NCI-H2227 treated with DMSO at 0.1 percent for 48 hours (cell line): ENCODE data around the gene TCIRG1.

ENCODE experiments used
- DNase-seq: peaks from one replicate; lab custom pipeline; 2025; lab: John Stamatoyannopoulos, UW

TCIRG1 gene

DNA sequence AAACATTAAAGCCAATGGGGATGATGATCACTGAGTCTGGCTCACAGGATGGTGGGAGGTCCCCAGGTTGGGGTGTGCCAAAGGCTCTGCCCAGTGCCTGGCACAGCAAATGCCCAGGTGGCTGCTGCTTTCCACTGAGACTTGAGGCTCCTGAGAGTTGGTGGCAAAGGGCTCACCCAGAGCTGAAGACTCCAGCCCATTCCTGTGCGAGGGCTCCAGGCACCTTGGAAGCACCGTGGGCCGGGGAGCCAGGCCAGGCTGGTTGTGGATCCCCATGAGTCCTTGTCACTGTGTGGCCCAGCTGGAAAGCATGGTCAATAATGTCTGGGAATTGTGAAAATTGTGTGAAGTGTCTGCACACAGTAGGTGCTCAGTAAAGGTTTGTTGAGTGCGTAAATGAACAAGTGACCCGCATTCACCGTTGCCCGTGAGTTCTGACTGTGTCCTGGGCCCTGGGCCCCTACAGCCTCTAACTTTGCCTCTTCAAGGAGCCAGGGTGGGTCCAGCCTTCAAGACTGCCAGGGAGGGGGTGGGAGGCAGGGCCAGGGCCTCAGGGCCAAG is 32.1 kb upstream of the TCIRG1 start:
- DNase-seq: no peak

DNA sequence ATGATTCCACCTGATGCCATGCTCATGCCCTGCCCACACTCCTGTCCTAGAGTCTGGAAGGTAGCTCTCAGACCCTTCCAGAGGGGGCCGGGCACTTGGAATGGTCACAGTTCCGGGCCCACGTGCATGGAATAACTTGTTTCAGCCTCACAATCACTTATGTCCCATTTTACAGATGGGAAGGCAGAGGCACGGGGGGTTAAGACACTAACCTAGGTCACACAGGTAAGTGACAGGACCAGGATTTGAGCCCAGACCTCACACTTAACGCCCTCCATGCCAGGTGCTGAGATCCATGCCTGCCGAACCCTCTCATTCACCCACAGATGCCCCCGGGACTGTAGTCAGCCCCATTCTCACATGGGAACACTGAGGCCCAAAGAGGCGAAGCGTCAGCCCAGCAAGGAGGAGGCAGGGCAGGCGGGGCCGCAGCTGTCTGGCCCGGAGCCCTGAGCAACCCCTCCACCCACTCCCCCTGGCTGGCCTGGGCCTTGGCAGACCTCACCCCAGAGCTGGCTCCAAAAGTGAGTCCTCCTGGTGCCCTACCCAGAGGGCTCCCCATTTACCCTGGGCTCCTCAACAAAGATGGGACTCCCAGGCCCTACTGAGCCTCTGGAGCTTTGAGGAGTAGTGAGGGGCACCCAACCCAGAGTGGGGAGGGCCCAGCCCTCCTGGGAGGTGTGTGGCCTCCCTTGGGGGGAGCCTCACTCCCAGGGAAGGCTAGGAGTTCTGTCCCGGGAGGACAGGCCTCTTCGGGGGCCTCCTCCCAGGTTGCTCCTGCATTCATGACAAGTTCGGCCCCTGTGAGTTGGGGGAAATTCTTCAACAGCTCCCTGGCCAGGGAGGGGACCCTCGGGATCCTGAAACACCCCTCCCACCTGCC is 31.1 kb upstream of the TCIRG1 start:
- no peak for DNase-seq

DNA sequence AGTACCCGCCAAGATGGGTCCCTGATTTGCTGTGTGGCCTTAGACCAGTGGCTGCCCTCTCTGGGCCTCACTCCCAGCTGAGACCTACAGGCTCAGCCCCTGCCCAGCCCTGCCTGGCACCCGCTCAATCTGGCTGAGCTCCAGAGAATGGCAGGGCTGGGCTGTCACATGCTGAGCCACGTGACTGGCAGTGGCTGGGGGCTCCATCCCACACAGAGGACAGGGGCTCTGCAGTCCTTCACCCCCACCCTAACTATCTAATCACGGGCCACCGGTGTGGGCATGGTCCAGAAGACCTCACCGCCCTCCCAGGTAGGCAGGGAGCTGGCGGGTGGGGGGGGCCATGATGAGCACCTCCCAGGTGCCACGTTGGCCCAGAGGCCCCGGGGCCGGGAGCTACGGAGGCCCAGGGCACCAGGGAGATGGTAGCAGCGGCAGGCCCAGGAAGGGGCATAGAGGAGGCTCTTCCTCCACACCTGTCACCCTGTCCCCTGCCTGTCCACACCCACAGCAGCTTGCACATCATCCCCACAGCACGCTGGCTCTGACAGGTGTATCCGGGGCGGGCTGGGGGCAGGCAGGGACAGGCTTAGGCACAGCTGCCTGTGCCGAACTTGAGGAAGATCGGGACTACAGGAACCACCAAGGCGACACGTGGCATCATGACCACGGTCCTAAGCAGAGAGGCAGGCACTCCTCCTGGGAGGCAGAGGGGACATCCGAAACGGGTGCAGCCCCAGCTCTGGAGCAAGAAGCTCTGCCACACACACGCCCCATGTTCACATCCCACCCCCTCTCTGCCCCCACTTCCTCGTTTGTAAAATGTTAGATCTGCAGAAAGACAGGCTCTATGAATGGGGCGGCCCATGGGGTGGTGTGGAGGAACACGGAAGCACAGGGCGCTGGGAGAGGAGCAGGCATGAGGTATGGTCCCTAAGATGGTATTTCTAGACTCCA is 30.2 kb upstream of the TCIRG1 start:
- no peak for DNase-seq

DNA sequence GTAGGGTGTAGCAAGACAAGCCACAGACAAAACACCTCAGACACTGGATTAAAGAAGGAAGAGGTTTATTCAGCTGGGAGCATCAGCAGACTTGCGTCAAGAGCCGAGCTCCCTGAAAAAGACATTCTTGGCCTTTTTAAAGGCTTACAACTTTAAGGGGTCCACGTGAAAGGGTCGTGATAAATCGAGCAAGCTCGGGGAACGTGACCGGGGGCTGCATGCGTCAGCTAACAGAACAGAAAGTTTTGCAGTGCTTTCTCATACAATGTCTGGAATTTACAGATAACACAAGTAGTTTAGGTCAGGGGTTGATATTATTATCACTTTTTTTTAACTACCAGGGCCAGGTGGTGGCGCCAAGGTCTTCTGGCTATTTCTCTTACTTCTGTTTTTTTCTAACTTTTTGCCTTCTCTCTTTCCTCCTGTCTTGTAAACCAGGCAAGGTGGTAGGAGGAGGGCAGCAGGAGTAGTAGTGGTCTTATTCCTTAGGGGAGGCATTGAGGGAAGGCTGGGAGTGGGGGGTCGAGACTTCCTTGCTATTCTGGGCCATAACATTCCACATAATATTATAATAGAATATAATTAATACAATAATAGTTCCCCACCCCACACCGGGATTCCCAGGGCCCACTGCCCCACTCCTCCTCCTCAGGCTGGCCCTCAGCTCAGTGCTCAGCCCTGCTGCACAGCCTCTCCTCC is 29.3 kb upstream of the TCIRG1 start:
- DNase-seq: no peak

DNA sequence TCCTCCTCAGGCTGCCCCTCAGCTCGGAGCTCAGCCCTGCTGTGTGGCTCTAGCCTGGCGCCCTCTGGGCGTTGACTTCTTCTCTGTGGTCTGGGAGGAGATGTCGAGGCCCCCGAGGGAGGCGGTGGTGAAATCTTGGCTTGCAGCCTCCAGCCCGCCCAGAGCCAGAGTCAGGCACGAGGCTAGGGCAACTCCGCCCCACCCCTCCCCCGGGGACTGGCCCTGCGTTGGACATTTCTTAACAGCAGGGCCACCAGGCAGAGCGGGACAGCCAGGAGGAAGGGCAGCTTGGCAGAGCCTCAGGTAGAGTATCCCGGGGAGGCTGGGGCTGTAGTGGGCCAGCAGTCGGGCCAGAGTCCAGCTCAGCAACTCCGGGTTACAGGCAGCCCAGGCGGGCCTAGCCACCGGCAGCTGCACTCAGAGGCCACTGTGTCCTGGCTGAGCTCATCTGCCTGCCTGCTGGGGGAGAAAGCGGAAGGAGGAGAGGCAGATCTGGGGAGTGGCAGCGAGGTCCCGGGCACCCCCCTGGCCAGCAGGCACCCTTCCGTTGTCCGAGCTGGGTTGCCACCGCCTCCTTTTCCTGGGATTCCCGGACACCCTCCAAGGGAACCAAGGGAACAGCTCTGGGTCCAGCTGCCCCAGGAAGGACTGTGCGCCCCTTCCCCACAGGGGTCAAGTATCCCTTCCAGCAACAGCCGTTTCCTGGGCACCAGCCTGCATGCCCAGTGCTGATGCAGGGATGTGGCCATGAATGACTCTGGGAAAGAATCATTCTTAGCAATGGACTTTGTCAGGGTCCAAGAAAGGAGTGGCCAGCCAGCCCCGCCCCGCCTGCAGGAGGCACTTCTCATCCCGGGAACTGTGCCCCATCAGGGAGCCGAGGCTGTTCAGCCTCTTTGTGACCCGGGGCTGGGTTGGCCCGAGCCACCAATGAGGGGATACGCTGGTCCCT is 28.5 kb upstream of the TCIRG1 start, which contains the start of gene ALDH3B1:
Gene ALDH3B1 (plus strand): TSS at position 238 of the 952 bp plus-strand sequence. CDS start 4,971 bp downstream, outside the sequence.
- DNase-seq: no peak

DNA sequence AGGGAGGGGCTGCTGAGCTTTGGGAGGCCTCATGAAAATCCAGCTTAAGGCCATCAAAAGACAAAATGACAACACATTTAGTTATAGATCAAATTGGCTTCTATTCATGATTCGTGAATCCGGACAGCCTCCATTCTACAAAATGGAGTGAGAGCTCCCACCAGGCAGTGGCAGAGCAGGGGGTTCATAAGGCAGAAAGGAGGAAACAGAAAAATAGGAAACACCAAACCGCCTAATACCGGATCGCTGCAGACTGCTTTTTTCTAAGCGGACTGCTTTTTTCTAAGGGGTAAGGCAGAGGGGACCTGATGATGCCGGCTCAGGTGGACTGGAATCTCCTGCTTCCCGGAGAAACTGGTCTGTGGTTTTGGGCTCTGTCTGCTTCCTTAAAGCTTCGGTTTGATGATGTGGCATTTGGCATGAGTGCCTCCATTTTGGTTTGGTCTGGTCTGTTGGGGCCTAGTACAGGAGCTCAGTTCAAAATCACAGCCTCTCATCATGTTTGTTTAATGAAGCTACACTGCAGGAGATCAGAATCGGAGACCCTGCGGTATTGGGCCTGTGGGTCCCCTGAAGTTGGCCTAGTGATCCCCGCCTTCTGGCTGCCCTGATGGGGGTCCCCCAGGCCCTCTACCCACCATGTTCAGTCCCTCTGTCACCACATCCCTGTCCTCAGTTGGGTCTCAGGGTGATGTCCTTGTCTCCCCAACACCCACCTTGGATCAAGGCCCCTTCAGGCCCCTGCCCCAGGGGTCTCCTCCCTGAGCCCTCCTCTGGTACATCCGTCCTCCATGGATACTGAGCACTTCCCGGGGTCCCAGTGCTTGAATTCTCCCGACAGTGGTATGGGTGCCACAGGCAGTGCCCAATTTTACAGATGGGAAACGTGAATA is 27.5 kb upstream of the TCIRG1 start:
- DNase-seq: no peak

DNA sequence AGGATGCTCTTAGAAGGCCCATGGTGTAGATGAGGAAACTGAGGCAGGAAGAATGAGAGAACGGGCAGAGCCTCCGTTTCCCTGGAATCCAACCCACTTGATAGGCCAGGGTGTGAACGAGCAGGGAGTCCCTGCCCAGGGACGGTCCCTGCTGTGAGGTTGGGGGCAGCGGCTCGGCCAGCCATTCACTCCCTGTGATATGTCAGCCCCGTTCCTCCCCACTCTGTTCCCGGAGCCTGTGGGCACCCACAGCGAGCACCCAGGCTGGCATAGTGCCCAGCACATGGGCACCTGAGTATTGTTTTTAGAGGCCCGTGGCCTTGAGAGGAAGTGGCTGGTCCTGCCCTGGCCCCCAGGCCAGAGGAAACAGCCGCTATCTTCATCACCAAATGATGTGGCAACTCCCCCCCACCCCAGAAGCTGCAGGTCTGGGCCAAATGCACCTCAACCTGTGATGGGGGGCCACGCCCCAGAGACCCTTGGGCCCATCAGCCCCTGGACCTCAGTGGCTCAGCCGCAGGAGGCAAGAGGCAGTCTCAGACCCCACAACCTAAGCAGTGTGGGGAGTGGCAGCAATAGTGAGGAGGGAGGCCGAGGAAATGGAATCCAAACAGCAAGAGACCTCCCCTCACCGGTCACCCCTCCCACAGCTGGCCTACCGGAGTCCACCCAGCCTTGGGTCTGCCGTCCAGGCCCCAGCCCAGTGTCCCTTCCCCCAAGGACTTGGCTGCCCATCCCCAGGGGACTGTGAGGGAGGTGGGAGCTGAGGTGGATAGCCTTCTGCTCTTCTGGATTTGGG is 26.6 kb upstream of the TCIRG1 start:
- no peak for DNase-seq

DNA sequence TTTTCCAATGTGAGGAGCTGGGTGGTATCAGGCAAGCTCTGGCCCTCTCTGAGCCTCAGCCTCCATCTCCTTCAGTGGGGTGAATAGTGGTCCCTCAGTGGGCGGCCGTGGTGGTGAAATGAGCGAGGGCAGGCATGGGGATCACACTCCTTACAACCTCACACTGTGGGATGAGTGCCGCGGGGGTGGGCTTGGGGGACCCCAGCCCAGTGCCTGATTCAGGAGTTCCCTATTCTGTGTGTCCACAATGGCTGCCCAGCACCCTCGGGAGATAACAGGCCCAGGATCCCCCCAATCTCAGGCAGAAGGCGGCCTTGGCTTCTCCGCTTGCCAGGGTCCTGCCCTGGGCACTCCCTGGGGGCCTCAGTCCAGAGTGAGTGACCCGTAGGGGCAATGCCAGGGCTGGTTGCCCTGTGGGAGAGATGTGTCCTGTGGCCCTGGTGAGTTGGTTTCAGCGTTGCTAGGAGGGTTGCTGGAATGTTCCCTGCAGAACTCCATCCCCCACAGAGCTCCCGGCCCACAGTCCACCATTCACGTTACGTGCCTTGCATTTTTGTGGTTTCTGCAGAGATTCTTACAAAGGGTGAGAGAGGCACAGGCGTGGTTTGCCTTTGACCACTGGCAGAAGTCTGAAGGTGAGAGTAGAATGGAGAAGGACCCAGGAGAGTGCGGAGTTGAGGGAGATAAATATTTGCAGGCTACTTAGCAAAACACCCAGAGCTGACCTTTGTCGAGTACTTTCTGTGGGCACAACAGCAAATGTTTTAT is 25.8 kb upstream of the TCIRG1 start:
- no peak for DNase-seq

DNA sequence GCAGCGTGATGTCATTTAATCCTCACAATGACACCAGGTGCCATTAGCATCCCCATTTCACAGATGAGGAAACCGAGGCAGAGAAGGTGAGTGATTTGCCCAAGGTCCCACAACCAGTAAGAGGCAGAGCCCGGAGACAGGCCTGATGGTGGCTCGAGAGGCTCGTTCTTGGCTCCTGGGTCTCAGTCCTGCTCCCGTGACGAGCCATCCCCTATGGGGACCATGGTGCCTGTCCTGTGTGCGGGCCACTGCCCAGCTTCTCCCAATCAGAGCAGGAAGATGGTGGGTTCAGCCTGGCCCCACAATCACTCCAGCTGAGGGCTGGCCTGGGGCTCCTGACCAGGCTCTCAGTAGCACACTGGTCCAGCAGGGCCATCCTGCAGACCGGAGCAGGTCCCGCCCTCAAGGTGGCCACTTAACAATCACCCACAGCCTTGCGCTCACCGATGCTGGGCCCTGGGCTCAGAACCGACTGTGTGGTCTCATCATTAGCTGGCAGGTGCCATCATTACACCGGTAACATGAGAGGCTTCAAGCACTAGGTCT is 25.1 kb upstream of the TCIRG1 start:
- DNase-seq: no peak

DNA sequence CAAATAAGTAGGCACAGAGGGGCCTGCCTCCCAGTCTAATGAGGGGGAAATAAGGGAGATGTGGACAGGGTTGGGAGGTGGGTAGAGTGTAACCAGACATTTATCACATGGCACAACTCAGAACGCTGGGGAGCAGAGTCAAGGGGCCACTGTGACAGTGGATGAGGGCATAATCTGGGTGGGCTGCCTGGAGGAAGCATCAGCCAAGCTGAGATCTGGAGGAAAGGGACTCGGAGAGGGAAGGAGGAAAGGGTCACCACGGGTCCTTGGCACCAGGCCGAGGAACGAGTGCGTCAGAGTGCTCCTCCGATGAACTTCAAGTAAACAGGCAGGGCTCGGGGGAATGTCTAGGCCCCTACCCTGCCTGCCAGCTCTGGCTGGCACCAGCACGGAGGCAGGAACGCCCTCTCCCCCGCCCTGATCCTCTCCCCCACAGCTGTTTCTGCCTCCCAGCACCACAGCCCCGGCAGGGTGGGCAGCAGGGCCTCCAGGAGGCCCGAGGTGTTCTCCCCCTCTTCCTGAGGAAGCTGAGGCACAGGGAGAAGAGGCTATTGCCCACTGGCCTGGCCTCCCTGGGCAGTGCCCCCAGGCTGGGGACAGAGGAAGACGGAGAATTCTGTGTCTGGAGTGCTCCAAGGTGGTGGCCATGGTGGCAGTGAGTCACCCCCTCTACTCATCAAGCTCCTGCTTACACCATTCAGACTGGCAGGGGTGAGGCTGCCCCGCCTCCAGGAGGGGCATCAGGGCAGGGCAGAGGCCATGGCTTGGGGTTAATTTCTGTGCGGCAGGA is 24.5 kb upstream of the TCIRG1 start:
- DNase-seq: no peak

DNA sequence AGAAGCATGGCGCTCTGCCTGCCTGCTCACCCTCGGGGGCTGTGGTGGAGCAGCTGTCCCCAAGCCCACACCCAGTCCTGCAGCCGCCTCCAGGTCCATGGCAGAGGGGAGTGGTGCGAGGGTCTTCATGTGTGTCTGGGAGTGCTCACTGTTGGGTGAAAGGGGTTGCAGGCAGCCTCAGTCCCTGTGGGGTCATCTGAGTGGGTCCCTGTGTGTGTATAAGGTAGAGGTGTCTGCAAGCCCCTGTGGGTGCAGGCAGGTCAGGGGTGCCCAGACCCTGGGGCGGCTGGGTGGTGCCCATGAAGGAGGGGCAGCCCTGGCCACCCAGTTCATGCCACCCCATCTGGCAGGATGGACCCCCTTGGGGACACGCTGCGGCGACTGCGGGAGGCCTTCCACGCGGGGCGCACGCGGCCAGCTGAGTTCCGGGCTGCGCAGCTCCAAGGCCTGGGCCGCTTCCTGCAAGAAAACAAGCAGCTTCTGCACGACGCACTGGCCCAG is 23.8 kb upstream of the TCIRG1 start:
- no peak for DNase-seq

DNA sequence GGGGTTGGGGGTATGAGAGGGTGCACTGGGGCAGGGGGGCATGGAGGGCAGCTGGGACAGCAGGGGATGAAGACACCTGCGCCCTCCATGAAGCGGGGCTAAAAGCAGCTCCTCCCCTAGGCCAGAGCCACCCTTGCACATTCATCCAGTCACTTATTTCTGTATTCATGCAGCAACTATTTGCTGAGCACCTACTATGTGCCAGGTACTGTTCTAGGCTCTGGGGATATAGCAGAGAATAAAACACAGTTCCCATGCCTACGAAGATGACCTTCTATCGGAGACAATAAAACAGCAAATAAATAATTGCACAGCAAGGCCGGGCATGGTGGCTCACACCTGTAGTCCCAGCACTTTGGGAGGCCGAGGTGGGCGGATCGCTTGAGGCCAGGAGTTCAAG is 23.4 kb upstream of the TCIRG1 start:
- no peak for DNase-seq

DNA sequence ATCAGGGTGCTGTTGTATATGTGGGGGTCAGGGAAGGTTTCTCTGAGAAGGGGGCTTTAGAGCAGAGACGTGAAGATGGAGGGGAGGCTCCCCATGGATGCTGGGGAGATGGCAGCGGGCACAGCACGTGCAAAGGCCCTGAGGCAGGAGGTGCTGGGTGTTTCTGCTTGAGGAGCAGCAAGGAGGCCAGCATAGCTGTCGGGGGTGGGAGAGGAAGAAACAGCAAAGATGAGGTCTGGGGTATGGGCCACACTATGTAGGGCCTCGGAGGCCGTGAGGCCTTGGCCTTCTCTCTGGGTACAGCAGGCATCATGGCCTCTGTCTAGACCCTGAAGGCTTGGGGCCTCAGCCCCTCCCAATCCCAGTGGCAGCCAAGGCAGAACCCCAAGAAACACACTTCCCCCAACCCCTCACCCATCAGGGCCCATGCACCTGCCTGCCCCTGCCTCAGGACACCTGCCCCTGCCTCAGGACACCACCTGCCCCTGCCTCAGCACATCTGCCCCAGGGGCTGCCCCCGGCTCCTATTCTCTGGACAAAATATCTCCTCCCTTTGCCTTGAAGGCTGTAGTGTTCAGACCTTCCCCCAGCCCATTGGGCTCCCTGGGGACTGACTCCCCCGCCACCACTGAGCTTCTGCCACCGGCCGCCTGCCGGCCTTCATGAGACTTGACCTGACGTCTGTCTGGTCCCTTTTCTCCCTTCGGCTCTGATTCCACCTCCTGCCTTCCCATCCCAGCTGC is 22.5 kb upstream of the TCIRG1 start:
- DNase-seq: no peak

DNA sequence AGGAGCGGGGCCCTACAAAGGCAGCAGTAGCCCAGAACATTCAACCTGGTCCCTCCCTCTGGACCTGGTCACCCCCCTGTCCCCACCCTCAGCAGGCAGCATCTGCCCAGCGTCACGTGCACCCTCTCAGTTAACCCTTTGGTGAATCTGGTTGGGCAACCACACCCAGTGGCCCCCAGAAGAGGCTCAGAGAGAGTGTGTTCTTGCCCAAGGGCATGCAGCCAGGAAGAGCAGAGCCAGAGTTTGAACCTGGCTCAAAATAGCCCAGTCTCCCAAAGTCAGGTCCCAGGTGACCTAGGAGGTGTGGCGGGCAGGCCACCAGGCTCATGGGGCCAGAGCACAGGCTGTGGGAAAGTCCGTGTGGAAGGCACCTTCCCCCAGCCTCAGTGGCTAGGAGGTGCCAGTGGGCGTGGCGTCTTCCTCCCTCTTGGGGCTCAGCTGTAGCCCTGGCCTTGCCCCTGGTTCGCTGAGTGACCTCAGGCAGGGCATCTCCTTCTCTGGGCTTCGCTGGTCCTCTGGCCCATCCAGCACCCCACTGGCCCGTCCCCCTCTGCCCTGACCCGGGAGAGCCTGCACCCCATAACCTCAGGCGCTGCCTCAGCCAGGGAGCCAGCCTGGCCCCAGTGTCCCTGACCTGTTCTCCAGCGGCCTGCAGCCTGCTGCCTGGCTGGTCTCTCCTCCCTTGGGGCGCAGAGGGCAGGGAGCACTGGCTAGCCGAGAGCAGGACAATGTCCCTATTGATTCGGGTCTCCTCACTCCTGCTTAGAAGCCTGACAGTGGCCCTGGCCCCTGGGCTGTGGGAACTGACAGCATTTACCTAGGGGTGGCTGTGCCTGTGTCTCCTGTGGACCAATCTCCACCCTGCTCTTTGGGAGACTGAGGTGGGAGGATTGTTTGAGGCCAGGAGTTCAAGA is 21.7 kb upstream of the TCIRG1 start:
- no peak for DNase-seq
